ENCODE measurements around the gene DBH.

DBH gene

GRCh38 chr9:133647148-133647547 is 11.0 kb downstream of the DBH start:
- DNase-seq (ENCODE audit: low read depth, low spot score) = no peak
- TF ChIP-seq FOXP2 (optimal IDR thresholded peaks at IDR 0.05; ENCODE audit: control extremely low read depth, extremely low read length, insufficient read depth) (no peak), POLR2AphosphoS5 (IDR thresholded peaks at IDR 0.05; ENCODE audit: borderline replicate concordance, low read depth, low read length) (no peak), EZH2 (IDR thresholded peaks at IDR 0.05) (no peak)
- H3K9me3 ChIP-seq (ENCODE audit: low read depth, low read length) = no peaks in the 10 kb centered on the region

GRCh38 chr9:133647765-133648469 is 11.8 kb downstream of the DBH start:
- no peak for DNase-seq (ENCODE audit: low read depth, low spot score)

More at GRCh38 chr9:133647148-133647547, 11.0 kb downstream of the DBH start:
- no peak overlapping the region for H3K9ac ChIP-seq (ENCODE audit: insufficient read length)
- no peak overlapping the region for H3K27ac ChIP-seq
- H3K4me3 ChIP-seq = no peak overlapping the region
- no peaks in the 10 kb centered on the region for H3K36me3 ChIP-seq (ENCODE audit: insufficient read depth, low read length)

GRCh38 chr9:133649194-133649593 is 13.0 kb downstream of the DBH start:
- no peaks in the 10 kb centered on the region for H3K9me3 ChIP-seq (ENCODE audit: low read depth, low read length)
- no peak overlapping the region for H3K27ac ChIP-seq
- no peak overlapping the region for H3K4me3 ChIP-seq
- H3K36me3 ChIP-seq (ENCODE audit: insufficient read depth, low read length) = no peaks in the 10 kb centered on the region
- TF ChIP-seq POLR2AphosphoS5 (IDR thresholded peaks at IDR 0.05; ENCODE audit: borderline replicate concordance, low read depth, low read length) = no peak
- TF ChIP-seq FOXP2 (optimal IDR thresholded peaks at IDR 0.05; ENCODE audit: control extremely low read depth, extremely low read length, insufficient read depth) = no peak
- no peak for DNase-seq (ENCODE audit: low read depth, low spot score)
- H3K9ac ChIP-seq (ENCODE audit: insufficient read length) = no peak overlapping the region

More at GRCh38 chr9:133647765-133648469, 11.8 kb downstream of the DBH start:
- H3K4me3 ChIP-seq = no peak overlapping the region
- no peak overlapping the region for H3K9ac ChIP-seq (ENCODE audit: insufficient read length)
- H3K9me3 ChIP-seq (ENCODE audit: low read depth, low read length) = no peaks in the 10 kb centered on the region
- no peaks in the 10 kb centered on the region for H3K36me3 ChIP-seq (ENCODE audit: insufficient read depth, low read length)
- TF ChIP-seq EZH2 (IDR thresholded peaks at IDR 0.05) (no peak), FOXP2 (optimal IDR thresholded peaks at IDR 0.05; ENCODE audit: control extremely low read depth, extremely low read length, insufficient read depth) (no peak), POLR2AphosphoS5 (IDR thresholded peaks at IDR 0.05; ENCODE audit: borderline replicate concordance, low read depth, low read length) (no peak)
- no peak overlapping the region for H3K27ac ChIP-seq

GRCh38 chr9:133650026-133650425 is 13.9 kb downstream of the DBH start:
- Histone ChIP-seq H3K4me3 (no peak overlapping the region), H3K9me3 (ENCODE audit: low read depth, low read length) (no peaks in the 10 kb centered on the region), H3K36me3 (ENCODE audit: insufficient read depth, low read length) (no peaks in the 10 kb centered on the region), H3K27ac (no peak overlapping the region), H3K9ac (ENCODE audit: insufficient read length) (no peak overlapping the region)
- TF ChIP-seq EZH2 (IDR thresholded peaks at IDR 0.05) (no peak), POLR2AphosphoS5 (IDR thresholded peaks at IDR 0.05; ENCODE audit: borderline replicate concordance, low read depth, low read length) (no peak), FOXP2 (optimal IDR thresholded peaks at IDR 0.05; ENCODE audit: control extremely low read depth, extremely low read length, insufficient read depth) (no peak)
- no peak for DNase-seq (ENCODE audit: low read depth, low spot score)

GRCh38 chr9:133653638-133654037 is 17.5 kb downstream of the DBH start:
- no peak for DNase-seq (ENCODE audit: low read depth, low spot score)
- Histone ChIP-seq H3K36me3 (ENCODE audit: insufficient read depth, low read length) (no peaks in the 10 kb centered on the region), H3K9ac (ENCODE audit: insufficient read length) (no peak overlapping the region), H3K4me3 (no peak overlapping the region), H3K27ac (no peak overlapping the region), H3K9me3 (ENCODE audit: low read depth, low read length) (no peaks in the 10 kb centered on the region)
- TF ChIP-seq POLR2AphosphoS5 (IDR thresholded peaks at IDR 0.05; ENCODE audit: borderline replicate concordance, low read depth, low read length) = no peak
- no peak for TF ChIP-seq FOXP2 (optimal IDR thresholded peaks at IDR 0.05; ENCODE audit: control extremely low read depth, extremely low read length, insufficient read depth)
- TF ChIP-seq EZH2 (IDR thresholded peaks at IDR 0.05) = no peak

- DNase-seq (ENCODE audit: low read depth, low spot score) = no peak
- no peak overlapping the region for H3K9ac ChIP-seq (ENCODE audit: insufficient read length)
- H3K36me3 ChIP-seq (ENCODE audit: insufficient read depth, low read length) = no peaks in the 10 kb centered on the region
- no peaks in the 10 kb centered on the region for H3K9me3 ChIP-seq (ENCODE audit: low read depth, low read length)
- no peak overlapping the region for H3K27ac ChIP-seq
- no peak for TF ChIP-seq POLR2AphosphoS5 (IDR thresholded peaks at IDR 0.05; ENCODE audit: borderline replicate concordance, low read depth, low read length)
- TF ChIP-seq EZH2 (IDR thresholded peaks at IDR 0.05) = no peak
- no peak for TF ChIP-seq FOXP2 (optimal IDR thresholded peaks at IDR 0.05; ENCODE audit: control extremely low read depth, extremely low read length, insufficient read depth)
- no peak overlapping the region for H3K4me3 ChIP-seq
These were observed 18.8 kb downstream of the DBH start for GRCh38 chr9:133654736-133655657.

GRCh38 chr9:133655701-133656100 is 19.5 kb downstream of the DBH start:
- TF ChIP-seq EZH2 (IDR thresholded peaks at IDR 0.05) (no peak), FOXP2 (optimal IDR thresholded peaks at IDR 0.05; ENCODE audit: control extremely low read depth, extremely low read length, insufficient read depth) (no peak), POLR2AphosphoS5 (IDR thresholded peaks at IDR 0.05; ENCODE audit: borderline replicate concordance, low read depth, low read length) (no peak)
- no peak for DNase-seq (ENCODE audit: low read depth, low spot score)
- Histone ChIP-seq H3K9ac (ENCODE audit: insufficient read length) (no peak overlapping the region), H3K36me3 (ENCODE audit: insufficient read depth, low read length) (no peaks in the 10 kb centered on the region), H3K9me3 (ENCODE audit: low read depth, low read length) (no peaks in the 10 kb centered on the region), H3K4me3 (no peak overlapping the region), H3K27ac (no peak overlapping the region)

Measured in SK-N-MC (cell line).